HCT116 (cell line): Measurements from ENCODE around the gene CELA2A. TPM values are rescaled to one million over a fixed set of nuclear protein-coding genes. Genes with fewer than 3 reads are reported as not detected.

Experiments used
- ATAC-seq: fragments of 200-7000 bp; cut with Tn5 transposase; 2 replicates; pipeline ENCODE4 v1.9.1; 2020; ENCODE audit warnings: mild to moderate bottlenecking, moderate library complexity
- BruUV-seq: library from RNA; stranded (reverse); fragments of 400-500 nt; replicated peaks from 2 replicates; lab custom pipeline; 2021; lab: Mats Ljungman, UMichigan
- CTCF ChIA-PET: fragments of 300-600 bp; sonication (Branson Sonifier 250); formaldehyde crosslinking; loops from one replicate; lab custom pipeline; 2021; ENCODE audit warnings: antibody characterized with exemption; lab: Charles Lee
- POLR2A ChIA-PET: fragments of 300-600, 350-600 bp; sonication (Branson Sonifier 250); formaldehyde crosslinking; loops from one replicate; lab custom pipeline; 2021; ENCODE audit warnings: antibody characterized with exemption; lab: Charles Lee
- RAD21 ChIA-PET, 2 experiments: fragments of 300-600 bp; sonication (Branson Sonifier 250); formaldehyde crosslinking; loops; one replicate each; lab custom pipeline; 2023; ENCODE audit warnings: low total read pairs in 2 of 2; ENCODE audit not compliant: uncharacterized antibody in 2 of 2, unreplicated experiment in 2 of 2, low non-redundant PET in 1 of 2; lab: Charles Lee
- DNase-seq: peaks from one replicate; pipeline ENCODE4 v3.0.0-alpha.2; 2010; ENCODE audit warnings: low read depth, low spot score
- H2AFZ ChIP-seq: fragments of 200-600 bp; shearing (Covaris generic), sonication (generic); 2 replicates; pipeline ENCODE4 v1.6.1; 2017; ENCODE audit warnings: low read depth, mixed run types, mixed read lengths, antibody characterized with exemption, low read length; ENCODE audit not compliant: poor library complexity, severe bottlenecking
- H3K27ac ChIP-seq: 2 replicates; pipeline ENCODE4 v1.5.1; 2012; ENCODE audit warnings: low read depth, low read length
- H3K27me3 ChIP-seq: fragments of 200-600 bp; sonication (generic); 2 replicates; pipeline ENCODE4 v1.6.1; 2016; ENCODE audit warnings: mixed run types, low read length, mixed read lengths; ENCODE audit not compliant: insufficient read depth
- H3K36me3 ChIP-seq, 2 experiments: fragments of 200-500 bp in 1 of 2; fragments of 200-600 bp in 1 of 2; sonication (Bioruptor generic) in 1 of 2; sonication (generic) in 1 of 2; 2 replicates each; pipeline versions ENCODE4 v1.5.1 to v1.6.1; 2014 to 2016; ENCODE audit warnings: low read length in 2 of 2, inconsistent platforms in 1 of 2, mixed read lengths in 1 of 2, mixed run types in 1 of 2; ENCODE audit not compliant: insufficient read depth in 2 of 2, control insufficient read depth in 1 of 2
- H3K4me1 ChIP-seq, 2 experiments: fragments of 200-600 bp in 1 of 2; sonication (generic) in 1 of 2; 2 replicates each; pipeline versions ENCODE4 v1.5.1 to v1.6.1; 2012 to 2017; ENCODE audit warnings: low read length in 2 of 2, inconsistent platforms in 1 of 2, mild to moderate bottlenecking in 1 of 2, mixed read lengths in 1 of 2, mixed run types in 1 of 2, moderate library complexity in 1 of 2; ENCODE audit not compliant: insufficient read depth in 2 of 2, control insufficient read depth in 1 of 2
- H3K4me2 ChIP-seq: fragments of 200-600 bp; sonication (generic); 2 replicates; pipeline ENCODE4 v1.6.1; 2017; ENCODE audit warnings: mixed run types, low read length, mixed read lengths
- H3K4me3 ChIP-seq, 2 experiments: fragments of 200-600 bp in 1 of 2; sonication (generic) in 1 of 2; replicated peaks in 1 of 2; 2 replicates each; pipeline ENCODE4 v1.5.1; 2011 to 2016; ENCODE audit warnings: low read length in 2 of 2, control low read depth in 1 of 2, low read depth in 1 of 2, mild to moderate bottlenecking in 1 of 2, mixed read lengths in 1 of 2, mixed run types in 1 of 2
- H3K79me2 ChIP-seq: fragments of 200-600 bp; sonication (generic); 2 replicates; pipeline ENCODE4 v1.6.1; 2017; ENCODE audit warnings: mild to moderate bottlenecking, mixed run types, low read length, moderate library complexity, mixed read lengths; ENCODE audit not compliant: insufficient read depth
- H3K9ac ChIP-seq: fragments of 200-600 bp; sonication (generic); 2 replicates; pipeline ENCODE4 v1.6.1; 2016; ENCODE audit warnings: low read length, mixed read lengths
- H3K9me2 ChIP-seq: fragments of 200-600 bp; sonication (generic), shearing (Covaris generic); 2 replicates; pipeline ENCODE4 v1.6.1; 2017; ENCODE audit warnings: mixed run types, mild to moderate bottlenecking, moderate library complexity; ENCODE audit not compliant: insufficient read depth
- H3K9me3 ChIP-seq, 2 experiments: fragments of 200-500 bp in 1 of 2; fragments of 200-600 bp in 1 of 2; sonication (Bioruptor generic) in 1 of 2; sonication (generic) in 1 of 2; 2 replicates each; pipeline ENCODE4 v1.6.1; 2014 to 2017; ENCODE audit warnings: low read length in 2 of 2, mixed read lengths in 2 of 2, inconsistent platforms in 1 of 2, low read depth in 1 of 2, mild to moderate bottlenecking in 1 of 2, mixed run types in 1 of 2, moderate library complexity in 1 of 2; ENCODE audit not compliant: control insufficient read depth in 1 of 2, insufficient read depth in 1 of 2
- H4K20me1 ChIP-seq: fragments of 200-600 bp; sonication (generic), shearing (Covaris generic); 2 replicates; pipeline ENCODE4 v1.6.1; 2017; ENCODE audit warnings: mixed run types, mild to moderate bottlenecking, moderate library complexity; ENCODE audit not compliant: insufficient read depth
- ATF3 ChIP-seq: IDR thresholded peaks from 2 replicates; pipeline ENCODE4 v1.6.1; 2012
- CBX3 ChIP-seq: IDR thresholded peaks from 2 replicates; pipeline ENCODE4 v1.6.1; 2012; ENCODE audit warnings: low read depth
- CTCF ChIP-seq, 3 experiments: fragments of 200-600 bp in 1 of 3; sonication (generic) in 1 of 3; IDR thresholded peaks in 2 of 3; conservative IDR thresholded peaks in 1 of 3; 2 replicates each; pipeline ENCODE4 v1.5.1; 2012 to 2017; ENCODE audit warnings: low read depth in 2 of 3, low read length in 2 of 3, antibody characterized with exemption in 1 of 3, borderline replicate concordance in 1 of 3, control low read depth in 1 of 3, mild to moderate bottlenecking in 1 of 3, mixed read lengths in 1 of 3, mixed run types in 1 of 3, moderate library complexity in 1 of 3; ENCODE audit not compliant: insufficient read depth in 1 of 3
- ELF1 ChIP-seq: IDR thresholded peaks from 2 replicates; pipeline ENCODE4 v1.6.1; 2012; ENCODE audit warnings: low read depth, borderline replicate concordance
- FOSL1 ChIP-seq: IDR thresholded peaks from 2 replicates; pipeline ENCODE4 v1.6.1; 2012; ENCODE audit warnings: low read depth
- POLR2AphosphoS5 ChIP-seq: IDR thresholded peaks from 2 replicates; pipeline ENCODE4 v1.6.1; 2011; ENCODE audit warnings: mild to moderate bottlenecking, low read depth, low read length, moderate library complexity
- TCF7L2 ChIP-seq: IDR thresholded peaks from 2 replicates; pipeline ENCODE4 v1.7.0; 2011; ENCODE audit warnings: borderline replicate concordance, inconsistent platforms; ENCODE audit not compliant: insufficient read depth, insufficient read length; ENCODE audit errors: extremely low read depth
- ZFX ChIP-seq: fragments of 450-650 bp; IDR thresholded peaks from 2 replicates; pipeline ENCODE4 v1.6.1; 2017
- intact Hi-C: fragments of 100-400 bp; cut with micrococcal nuclease; formaldehyde crosslinking; loops from 2 replicates; pipeline ENCODE4 v1.10.0; 2022
- total RNA-seq: library from RNA; stranded (reverse); gene quantifications from one replicate; pipeline ENCODE4 v1.2.1, GENCODE V29; 2021; ENCODE audit not compliant: unreplicated experiment
- TF ChIP-seq, protein P1 (sequence below): IDR thresholded peaks from 2 replicates; pipeline ENCODE4 v1.6.1; 2012

The CELA2A gene
- total RNA-seq, 1 experiment from 2014 or later, result 1.6 TPM

DNA sequence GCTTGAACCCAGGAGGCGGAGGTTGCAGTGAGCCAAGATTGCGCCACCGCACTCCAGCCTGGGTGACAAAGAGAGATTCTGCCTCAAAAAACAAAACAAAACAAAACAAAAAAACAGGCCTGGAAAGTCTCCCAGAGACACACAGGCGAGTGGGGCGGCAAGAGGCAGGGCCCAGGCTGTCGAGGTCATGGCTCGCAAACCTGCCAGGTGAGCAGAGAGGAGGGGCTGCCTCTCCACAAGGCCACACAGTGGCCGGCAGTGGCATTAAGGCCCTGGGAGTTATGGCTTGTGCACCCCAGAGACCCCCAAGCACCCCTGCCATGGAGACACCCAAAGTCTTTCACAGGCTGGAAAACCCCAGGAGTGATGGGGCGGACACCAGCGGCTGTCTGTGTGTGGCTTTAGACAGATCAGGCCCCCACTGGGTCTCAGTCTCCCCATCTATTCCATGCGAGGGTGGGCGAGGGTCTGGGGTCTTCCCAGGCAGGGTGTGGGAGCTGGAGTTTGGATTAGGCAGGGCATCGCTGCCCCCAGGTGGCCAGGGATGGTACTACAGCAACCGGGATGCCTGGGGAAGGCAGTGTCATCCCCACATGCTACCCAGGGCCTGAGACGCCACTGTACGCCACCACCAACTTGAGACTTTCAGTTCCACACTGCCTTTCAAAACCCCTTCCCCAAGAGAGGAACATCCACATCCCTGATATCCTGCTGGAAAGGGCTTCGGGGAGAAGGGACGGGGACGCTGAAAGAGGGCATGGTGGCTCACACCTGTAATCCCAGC lies 25.6 kb upstream of the CELA2A start (continued):
- TF ChIP-seq CTCF (IDR thresholded peaks at IDR 0.05 in 2 of 3, conservative IDR thresholded peaks at IDR 0.05 in 1 of 3; ENCODE audit: borderline replicate concordance in 1 of 3, insufficient read depth in 1 of 3, low read depth in 2 of 3, low read length in 2 of 3) (peak; percentile 82 to 94 (median 92)), TCF7L2 (no peak), ATF3 (no peak), ELF1 (no peak), FOSL1 (no peak), POLR2AphosphoS5 (peak; percentile 11; the same call in 1 of the 2 replicates)

DNA sequence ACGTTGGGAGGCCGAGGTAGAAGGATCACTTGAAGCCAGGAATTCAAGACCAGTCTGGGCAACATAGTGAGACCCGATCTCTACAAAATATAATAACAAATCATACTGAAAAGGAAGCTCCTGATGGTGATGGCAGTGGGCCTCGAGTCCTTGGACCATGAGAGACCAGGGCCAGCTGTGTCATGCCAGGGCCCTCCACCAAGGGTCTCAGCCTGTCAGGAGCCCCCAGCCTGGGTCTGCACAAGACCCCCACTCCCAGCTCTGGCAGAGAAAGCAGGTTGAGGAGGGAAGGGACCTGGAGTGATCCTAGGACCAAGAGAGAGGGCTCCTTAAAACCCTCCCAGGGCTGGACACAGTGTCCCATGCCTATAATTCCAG lies 25.0 kb upstream of the CELA2A start:
- CTCF ChIA-PET, result interaction anchor here (1.3 to 4.4 kb wide), 6 partner anchors 13 to 303 kb away, joined by 3 to 48 read pairs (median 4); partner anchors contain the start of gene EFHD2
- Histone ChIP-seq H3K27ac (no peak overlapping the region), H3K9me2 (no peaks in the 10 kb centered on the region), H3K79me2 (no peaks in the 10 kb centered on the region), H3K4me2 (no peak overlapping the region), H3K27me3 (no peaks in the 10 kb centered on the region), H2AFZ (no peak overlapping the region), H3K9ac (no peak overlapping the region), H4K20me1 (no peaks in the 10 kb centered on the region), H3K36me3 (no peaks in the 10 kb centered on the region; a peak in 1 of 4 replicates), H3K4me3 (no peak overlapping the region), H3K4me1 (peaks cover 2 to 43% of the 10 kb centered on the region in 2 experiments; a peak in 3 of 4 replicates), H3K9me3 (no peaks in the 10 kb centered on the region)
- DNase-seq (no peak), ATAC-seq (peak; percentile 14; the same call in 1 of the 2 replicates)
- RAD21 ChIA-PET, result interaction anchor here (3.0 to 4.1 kb wide), 2 partner anchors 108 kb away, joined by 15 to 22 read pairs; no protein-coding TSS in a partner anchor
- POLR2A ChIA-PET, result no interaction called here
- intact Hi-C loops, result loop anchor here (1.0 to 2.0 kb wide), 2 partner anchors 108 to 303 kb away; no protein-coding TSS in a partner anchor
- BruUV-seq, result no TSS peak
- TF ChIP-seq ATF3, result no peak
- no peak for TF ChIP-seq ZFX
- TF ChIP-seq, protein P1, sequence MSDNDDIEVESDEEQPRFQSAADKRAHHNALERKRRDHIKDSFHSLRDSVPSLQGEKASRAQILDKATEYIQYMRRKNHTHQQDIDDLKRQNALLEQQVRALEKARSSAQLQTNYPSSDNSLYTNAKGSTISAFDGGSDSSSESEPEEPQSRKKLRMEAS, result no peak
- TF ChIP-seq CBX3, result no peak
